ENCODE results near the gene RAD51B. TPM values are rescaled to one million over a fixed set of nuclear protein-coding genes. Genes with fewer than 3 reads are reported as not detected.

RAD51B gene
- total RNA-seq, 1 experiment from 2014 or later: 29.9 TPM

- Histone ChIP-seq H3K36me3 (ENCODE audit: low read depth) (no peaks in the 10 kb centered on the region), H3K27me3 (ENCODE audit: insufficient read depth, low read depth) (no peaks in the 10 kb centered on the region), H3K79me2 (ENCODE audit: low read depth) (no peaks in the 10 kb centered on the region), H2AFZ (no peak overlapping the region), H3K4me1 (replicated peaks; ENCODE audit: insufficient read depth) (peaks cover 27% of the 10 kb centered on the region), H3K4me3 (no peak overlapping the region), H3K27ac (no peak overlapping the region), H3K9me2 (ENCODE audit: insufficient read depth) (no peaks in the 10 kb centered on the region), H3K9me3 (ENCODE audit: insufficient read depth, low read depth) (no peaks in the 10 kb centered on the region; the same call in none of the 2 replicates), H3K4me2 (no peak overlapping the region), H3F3A (ENCODE audit: insufficient read depth, low read depth) (peaks cover 14% of the 10 kb centered on the region), H4K20me1 (ENCODE audit: insufficient read depth) (no peaks in the 10 kb centered on the region)
- ChIA-PET POLR2A (ENCODE audit: unreplicated experiment) (interaction anchor here (0.6 kb wide), 1 partner anchor 552 kb away, joined by 3 read pairs; no protein-coding TSS in a partner anchor), CTCF (no interaction called here)
- TF ChIP-seq CTCF (conservative IDR thresholded peaks at IDR 0.05) (no peak), EZH2 (IDR thresholded peaks at IDR 0.05; ENCODE audit: low read depth) (no peak)
- intact Hi-C loops (cut with micrococcal nuclease; ENCODE audit: unreplicated experiment): no loop called here
- no peak for DNase-seq
- BruUV-seq (replicated peaks): no TSS peak
These were observed 424.8 kb downstream of the RAD51B start for GRCh38 chr14:68244262-68244980.

GRCh38 chr14:68245146-68246073 lies 425.8 kb downstream of the RAD51B start:
- CTCF ChIA-PET: interaction anchor here (0.5 to 0.6 kb wide), 3 partner anchors 15 to 327 kb away, joined by 3 to 6 read pairs (median 4); no protein-coding TSS in a partner anchor
- no peaks in the 10 kb centered on the region for H4K20me1 ChIP-seq (ENCODE audit: insufficient read depth)
- no peak overlapping the region for H2AFZ ChIP-seq
- intact Hi-C loops (cut with micrococcal nuclease; ENCODE audit: unreplicated experiment): loop anchor here (5.0 kb wide), 1 partner anchor 283 kb away; no protein-coding TSS in a partner anchor
- peaks cover 24% of the 10 kb centered on the region for H3F3A ChIP-seq (ENCODE audit: insufficient read depth, low read depth)
- H3K4me2 ChIP-seq: no peak overlapping the region
- H3K27me3 ChIP-seq (ENCODE audit: insufficient read depth, low read depth): no peaks in the 10 kb centered on the region
- no TSS peak for BruUV-seq (replicated peaks)
- no peaks in the 10 kb centered on the region for H3K79me2 ChIP-seq (ENCODE audit: low read depth)
- no peak overlapping the region for H3K27ac ChIP-seq
- H3K9me3 ChIP-seq (ENCODE audit: insufficient read depth, low read depth): no peaks in the 10 kb centered on the region; the same call in none of the 2 replicates
- H3K36me3 ChIP-seq (ENCODE audit: low read depth): no peaks in the 10 kb centered on the region
- POLR2A ChIA-PET (ENCODE audit: unreplicated experiment): interaction anchor here (0.5 kb wide), 1 partner anchor 353 kb away, joined by 9 read pairs; no protein-coding TSS in a partner anchor
- DNase-seq: no peak
- TF ChIP-seq CTCF (conservative IDR thresholded peaks at IDR 0.05): no peak
- TF ChIP-seq EZH2 (IDR thresholded peaks at IDR 0.05; ENCODE audit: low read depth): no peak
- no peak overlapping the region for H3K4me3 ChIP-seq
- H3K9me2 ChIP-seq (ENCODE audit: insufficient read depth): no peaks in the 10 kb centered on the region
- peaks cover 37% of the 10 kb centered on the region for H3K4me1 ChIP-seq (replicated peaks; ENCODE audit: insufficient read depth)

DNA sequence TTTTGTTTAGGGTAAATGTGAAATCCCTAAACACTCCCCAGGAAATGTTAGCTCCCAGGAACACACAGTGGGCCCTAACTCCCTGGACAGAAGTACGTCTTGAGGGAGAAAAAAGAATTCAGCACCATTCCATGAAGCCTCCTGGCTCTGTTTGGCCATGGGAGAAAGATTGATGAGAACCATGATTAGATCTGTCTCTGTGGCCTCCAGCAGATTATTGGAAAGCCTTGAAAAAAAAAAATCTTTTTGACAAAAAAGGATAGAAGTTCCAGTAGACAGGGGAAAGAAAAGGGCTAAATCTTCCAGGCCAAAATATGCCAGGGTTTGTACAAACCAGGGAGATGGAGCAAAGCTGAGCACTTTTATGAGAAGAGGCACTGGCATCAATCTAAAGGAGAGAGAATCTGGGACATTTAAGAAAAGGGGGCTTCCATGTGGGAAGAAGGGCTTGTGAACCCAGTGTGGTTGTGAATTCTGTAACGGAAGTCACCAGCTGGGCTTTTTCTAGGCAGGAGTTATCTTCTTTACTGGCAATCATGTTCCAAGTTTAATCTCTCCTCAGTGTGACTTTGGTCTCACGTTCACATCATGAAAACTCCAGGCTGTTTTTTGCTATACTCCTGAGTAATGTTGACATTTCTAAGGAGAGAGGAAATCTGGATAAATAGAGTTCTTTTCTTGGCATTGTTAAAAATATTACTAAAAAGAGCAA lies 426.7 kb downstream of the RAD51B start:
- peaks cover 45% of the 10 kb centered on the region for H3K4me1 ChIP-seq (replicated peaks; ENCODE audit: insufficient read depth)
- H3K9me3 ChIP-seq (ENCODE audit: insufficient read depth, low read depth): no peaks in the 10 kb centered on the region; the same call in 1 of the 2 replicates
- no peak overlapping the region for H3K4me2 ChIP-seq
- CTCF ChIA-PET: interaction anchor here (0.6 kb wide), 1 partner anchor 302 kb away, joined by 6 read pairs; no protein-coding TSS in a partner anchor
- DNase-seq: no peak
- H3K27me3 ChIP-seq (ENCODE audit: insufficient read depth, low read depth): no peaks in the 10 kb centered on the region
- no peaks in the 10 kb centered on the region for H3K9me2 ChIP-seq (ENCODE audit: insufficient read depth)
- H3F3A ChIP-seq (ENCODE audit: insufficient read depth, low read depth): peaks cover 32% of the 10 kb centered on the region
- H3K79me2 ChIP-seq (ENCODE audit: low read depth): no peaks in the 10 kb centered on the region
- TF ChIP-seq CTCF (conservative IDR thresholded peaks at IDR 0.05) (no peak), EZH2 (IDR thresholded peaks at IDR 0.05; ENCODE audit: low read depth) (no peak)
- H2AFZ ChIP-seq: no peak overlapping the region
- no peaks in the 10 kb centered on the region for H4K20me1 ChIP-seq (ENCODE audit: insufficient read depth)
- POLR2A ChIA-PET (ENCODE audit: unreplicated experiment): interaction anchor here (0.6 kb wide), 2 partner anchors 111 to 546 kb away, joined by 4 to 6 read pairs; no protein-coding TSS in a partner anchor
- no TSS peak for BruUV-seq (replicated peaks)
- intact Hi-C loops (cut with micrococcal nuclease; ENCODE audit: unreplicated experiment): loop anchor here (5.0 kb wide), 1 partner anchor 284 kb away; no protein-coding TSS in a partner anchor
- no peak overlapping the region for H3K27ac ChIP-seq
- no peaks in the 10 kb centered on the region for H3K36me3 ChIP-seq (ENCODE audit: low read depth)
- H3K4me3 ChIP-seq: no peak overlapping the region
